Stimulated activated CD4-positive, alpha-beta T cell treated with anti-CD3 and anti-CD28 coated beads, Interleukin-15, amount 100 ng/mL, for 48 hours (primary cell): ENCODE measurements around the gene SORCS3.

Experiments used
- DNase-seq, 2 donors: peaks; one replicate each; pipeline ENCODE4 v3.0.0-alpha.2; 2020; ENCODE audit warnings: low read depth in 2 of 2

The SORCS3 gene

GRCh38 chr10:105017116-105017515 is 376.0 kb downstream of the SORCS3 start:
- DNase-seq, result no peak

DNA sequence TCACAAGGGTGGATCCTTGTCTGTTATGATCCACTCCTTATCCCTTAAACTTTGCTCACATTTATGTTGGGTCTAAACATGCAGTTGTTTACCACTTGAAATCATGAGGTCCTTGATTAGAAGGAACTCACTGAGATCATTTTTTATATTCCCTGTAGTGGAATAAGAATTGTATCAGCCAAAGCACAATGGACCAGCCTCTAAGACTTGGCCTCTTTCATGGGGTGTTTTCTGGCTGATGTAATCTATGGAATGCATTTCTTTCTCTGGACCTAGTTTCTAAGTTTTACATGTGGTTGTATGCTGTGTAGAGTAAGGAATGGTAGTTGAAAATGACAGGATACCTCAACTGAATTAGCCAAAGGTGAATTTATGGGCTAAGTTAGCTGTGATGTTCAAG is 376.6 kb downstream of the SORCS3 start:
- no peak for DNase-seq

GRCh38 chr10:105023211-105024111 is 382.4 kb downstream of the SORCS3 start:
- no peak for DNase-seq

GRCh38 chr10:105024184-105024583 is 383.1 kb downstream of the SORCS3 start:
- no peak for DNase-seq

DNA sequence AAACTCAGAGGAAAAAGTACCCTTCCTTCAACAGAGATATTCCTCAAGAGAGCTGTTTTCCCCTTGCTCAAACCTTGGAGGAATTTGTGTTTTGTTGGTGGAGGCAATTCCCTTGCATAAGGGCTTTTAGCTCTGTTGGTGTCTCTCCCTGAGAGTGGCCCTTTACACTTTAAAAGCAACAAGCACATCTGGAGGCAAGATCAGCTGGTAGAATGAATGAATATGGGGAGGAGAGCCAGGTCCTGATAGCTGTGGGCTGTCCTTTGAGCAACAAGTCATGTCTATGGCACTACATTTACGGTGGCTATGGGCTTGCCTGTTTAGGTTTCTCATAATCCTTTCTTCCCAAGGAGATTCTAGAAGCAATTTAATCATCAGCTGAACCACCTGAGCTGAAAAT is 384.0 kb downstream of the SORCS3 start:
- no peak for DNase-seq

- DNase-seq, result no peak
These were observed 385.5 kb downstream of the SORCS3 start for GRCh38 chr10:105026566-105026965.

DNA sequence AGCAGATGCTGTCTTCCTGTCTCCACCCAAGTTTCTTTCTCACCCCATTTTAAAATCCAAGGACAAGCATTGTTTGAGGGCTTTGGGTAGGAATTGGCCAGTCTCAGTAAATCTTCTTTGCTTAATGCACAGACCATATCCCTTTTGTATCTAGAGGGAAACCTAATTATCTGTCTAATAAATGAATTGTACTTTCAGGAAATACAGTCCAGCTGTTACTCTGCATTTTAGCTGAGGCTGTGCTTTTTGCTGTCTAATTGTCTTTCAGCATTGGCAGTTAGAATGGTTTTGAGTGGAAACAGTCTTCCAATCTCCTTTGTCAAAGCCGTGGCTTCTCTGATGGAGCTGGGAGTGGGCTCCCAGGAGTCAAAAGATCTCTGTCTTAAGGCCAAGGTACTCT is 388.2 kb downstream of the SORCS3 start:
- DNase-seq, result no peak

DNA sequence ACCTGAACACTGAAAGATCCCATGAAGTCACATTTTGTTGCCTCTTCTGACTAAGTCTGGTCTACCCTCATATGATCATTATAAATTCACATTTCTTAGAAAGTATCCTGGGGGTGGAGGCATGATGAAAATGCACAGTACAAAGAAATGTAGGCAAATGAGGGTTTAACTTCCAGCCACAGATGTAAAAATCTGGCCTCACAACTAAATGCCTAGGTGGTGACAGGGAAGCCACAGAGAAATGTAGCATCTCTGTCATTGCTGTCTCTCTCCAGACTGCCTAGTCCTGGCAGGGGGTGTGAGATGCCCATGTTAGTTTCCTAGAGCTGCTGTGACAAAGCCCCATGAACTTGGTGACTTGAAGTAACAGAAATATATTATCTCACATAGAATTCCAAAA is 395.9 kb downstream of the SORCS3 start:
- no peak for DNase-seq

- no peak for DNase-seq
These were observed 400.9 kb downstream of the SORCS3 start for GRCh38 chr10:105041956-105042355.

DNA sequence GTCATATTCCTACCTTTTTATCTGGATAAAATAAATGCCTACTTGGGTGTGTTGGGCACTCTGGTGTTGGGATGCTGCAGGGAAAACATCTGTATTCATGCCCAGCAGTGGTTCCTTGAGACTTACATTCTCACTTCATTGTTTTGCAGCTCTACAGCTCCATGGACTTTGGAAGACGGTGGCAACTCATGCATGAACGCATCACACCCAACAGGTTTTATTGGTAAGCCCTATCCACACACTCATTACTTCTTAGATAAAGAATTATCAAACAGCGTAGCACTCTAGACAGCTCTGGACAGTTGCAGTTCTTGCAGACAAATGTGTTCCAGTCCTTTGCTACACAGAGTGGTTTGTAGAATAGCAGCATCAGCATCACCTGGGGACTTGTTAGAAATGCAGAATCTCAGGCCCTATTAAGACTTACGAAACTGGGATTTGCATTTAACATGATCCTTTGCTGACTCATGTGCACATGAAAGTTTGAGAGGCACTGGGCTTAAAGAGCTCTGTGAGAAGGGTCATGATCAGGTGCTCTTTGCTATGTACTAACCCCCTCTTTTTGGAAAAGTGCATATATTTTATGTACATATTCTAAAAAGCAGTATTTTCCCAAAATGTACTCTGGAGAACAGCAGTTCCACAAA is 401.9 kb downstream of the SORCS3 start:
- DNase-seq, result no peak

GRCh38 chr10:105044902-105045301 is 403.8 kb downstream of the SORCS3 start:
- DNase-seq, result no peak

GRCh38 chr10:105056413-105056812 is 415.3 kb downstream of the SORCS3 start:
- DNase-seq, result no peak

DNA sequence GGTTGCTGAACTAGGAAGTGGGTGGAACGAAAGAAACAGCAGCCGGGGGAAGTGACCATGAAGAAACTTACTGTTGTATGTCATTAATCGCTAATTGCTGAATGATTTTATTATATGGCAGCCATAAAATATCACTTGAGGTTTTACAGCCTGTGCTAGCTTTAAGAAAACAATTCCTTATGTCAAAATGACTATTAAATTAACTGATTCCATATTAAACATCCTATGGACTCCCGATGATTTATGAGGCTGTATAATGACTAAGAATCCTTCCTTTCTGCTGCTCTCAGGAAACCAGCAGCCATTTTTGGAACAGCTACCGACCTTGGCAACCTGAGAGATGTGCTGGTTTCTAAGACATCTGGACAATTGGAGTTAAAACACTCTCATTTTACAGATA is 421.9 kb downstream of the SORCS3 start:
- DNase-seq, result no peak

- DNase-seq, result peak; percentile 1 to 2
These were observed 422.7 kb downstream of the SORCS3 start for GRCh38 chr10:105063796-105064195.

GRCh38 chr10:105068497-105068896 is 427.4 kb downstream of the SORCS3 start:
- no peak for DNase-seq

GRCh38 chr10:105070249-105070648 is 429.2 kb downstream of the SORCS3 start:
- no peak for DNase-seq

- DNase-seq, result no peak
These were observed 429.9 kb downstream of the SORCS3 start for GRCh38 chr10:105070952-105071351.

- DNase-seq, result no peak
These were observed 430.9 kb downstream of the SORCS3 start for GRCh38 chr10:105071980-105072379.

- DNase-seq, result no peak
These were observed 432.9 kb downstream of the SORCS3 start for GRCh38 chr10:105073999-105074398.

DNA sequence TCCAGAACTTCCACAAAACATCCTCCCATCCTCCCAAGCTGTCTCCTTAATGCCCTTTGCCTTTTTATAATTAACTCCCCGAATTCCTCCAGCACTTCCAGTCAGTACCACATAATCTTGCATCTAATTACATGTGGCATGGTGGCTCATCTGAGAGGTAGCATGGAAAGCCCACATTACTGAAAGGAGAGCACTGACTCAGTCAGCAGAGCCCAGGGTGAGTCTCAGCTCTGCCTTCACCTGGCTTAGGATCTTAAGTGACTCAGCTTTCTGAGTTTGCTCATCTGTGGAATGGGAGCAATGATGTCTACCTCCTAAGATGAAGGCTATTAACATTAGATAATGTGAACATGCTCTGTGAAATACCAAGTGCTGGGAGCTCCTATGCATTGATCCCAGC is 433.9 kb downstream of the SORCS3 start:
- DNase-seq, result no peak

- no peak for DNase-seq
These were observed 444.9 kb downstream of the SORCS3 start for GRCh38 chr10:105085980-105086379.

GRCh38 chr10:105094048-105094447 is 453.0 kb downstream of the SORCS3 start:
- DNase-seq, result no peak

DNA sequence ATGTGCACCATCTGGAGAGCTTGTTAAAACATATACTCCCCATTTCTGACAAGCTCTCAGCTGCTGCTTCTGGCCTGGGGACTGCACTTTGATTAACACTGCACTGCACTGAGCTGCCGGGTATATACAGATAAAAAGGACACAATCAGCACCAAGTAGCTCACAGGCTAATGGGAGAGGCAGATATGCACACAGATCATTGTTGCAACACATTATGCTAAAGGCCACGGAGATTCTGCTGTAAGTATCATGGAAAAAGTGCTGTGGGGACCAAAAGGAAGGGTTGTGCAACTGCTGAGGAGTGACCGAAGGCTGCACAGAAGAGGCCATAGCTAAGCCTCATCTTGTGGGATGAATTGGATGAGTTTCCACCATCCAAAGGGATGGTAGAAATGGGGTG is 455.2 kb downstream of the SORCS3 start:
- no peak for DNase-seq
